HUES48 (cell line): ENCODE data around the gene TMEM204.

ENCODE experiments used
- H3K27ac ChIP-seq: one replicate; pipeline ENCODE4 v1.7.0; 2013; ENCODE audit warnings: low read depth, low read length, inconsistent platforms
- H3K27me3 ChIP-seq: 2 replicates; pipeline ENCODE4 v1.6.1; 2013; ENCODE audit warnings: mild to moderate bottlenecking, low read length; ENCODE audit not compliant: control insufficient read depth, insufficient read depth
- H3K36me3 ChIP-seq: 2 replicates; pipeline ENCODE4 v1.6.1; 2013; ENCODE audit warnings: low read length; ENCODE audit not compliant: control insufficient read depth, insufficient read depth
- H3K4me1 ChIP-seq: 2 replicates; pipeline ENCODE4 v1.6.1; 2013; ENCODE audit warnings: mild to moderate bottlenecking, low read length; ENCODE audit not compliant: control insufficient read depth, insufficient read depth
- H3K4me3 ChIP-seq: 2 replicates; pipeline ENCODE4 v1.5.1; 2013; ENCODE audit warnings: mild to moderate bottlenecking, low read depth, low read length
- H3K9ac ChIP-seq: 2 replicates; pipeline ENCODE4 v1.6.1; 2013; ENCODE audit warnings: mild to moderate bottlenecking, low read depth, low read length, moderate library complexity
- H3K9me3 ChIP-seq: 2 replicates; pipeline ENCODE4 v1.6.1; 2013; ENCODE audit warnings: low read length; ENCODE audit not compliant: control insufficient read depth, insufficient read depth

The TMEM204 gene

GRCh38 chr16:1510272-1510671 lies 23.2 kb upstream of the TMEM204 start:
- no peaks in the 10 kb centered on the region for H3K9me3 ChIP-seq
- no peak overlapping the region for H3K27ac ChIP-seq
- H3K27me3 ChIP-seq: no peaks in the 10 kb centered on the region
- H3K4me3 ChIP-seq: no peak overlapping the region
- H3K9ac ChIP-seq: no peak overlapping the region
- H3K36me3 ChIP-seq: peaks cover 39% of the 10 kb centered on the region
- H3K4me1 ChIP-seq: no peaks in the 10 kb centered on the region

- Histone ChIP-seq H3K27me3 (no peaks in the 10 kb centered on the region), H3K4me3 (no peak overlapping the region), H3K36me3 (peaks cover 35% of the 10 kb centered on the region), H3K9me3 (no peaks in the 10 kb centered on the region), H3K4me1 (no peaks in the 10 kb centered on the region), H3K9ac (no peak overlapping the region), H3K27ac (no peak overlapping the region)
These were observed 22.5 kb upstream of the TMEM204 start for GRCh38 chr16:1510941-1511351.

GRCh38 chr16:1511662-1512569 lies 21.6 kb upstream of the TMEM204 start:
- no peak overlapping the region for H3K27ac ChIP-seq
- H3K36me3 ChIP-seq: peaks cover 31% of the 10 kb centered on the region
- no peaks in the 10 kb centered on the region for H3K27me3 ChIP-seq
- H3K4me3 ChIP-seq: no peak overlapping the region
- H3K9me3 ChIP-seq: no peaks in the 10 kb centered on the region
- no peaks in the 10 kb centered on the region for H3K4me1 ChIP-seq
- no peak overlapping the region for H3K9ac ChIP-seq

- Histone ChIP-seq H3K27ac (no peak overlapping the region), H3K9ac (no peak overlapping the region), H3K4me3 (no peak overlapping the region), H3K9me3 (no peaks in the 10 kb centered on the region), H3K36me3 (peaks cover 24% of the 10 kb centered on the region), H3K4me1 (no peaks in the 10 kb centered on the region), H3K27me3 (no peaks in the 10 kb centered on the region)
These were observed 20.7 kb upstream of the TMEM204 start for GRCh38 chr16:1512774-1513173.

- no peak overlapping the region for H3K9ac ChIP-seq
- H3K4me3 ChIP-seq: no peak overlapping the region
- H3K27me3 ChIP-seq: no peaks in the 10 kb centered on the region
- no peak overlapping the region for H3K27ac ChIP-seq
- no peaks in the 10 kb centered on the region for H3K4me1 ChIP-seq
- H3K36me3 ChIP-seq: peaks cover 11% of the 10 kb centered on the region
- H3K9me3 ChIP-seq: no peaks in the 10 kb centered on the region
These were observed 19.0 kb upstream of the TMEM204 start for GRCh38 chr16:1514507-1514906.

- Histone ChIP-seq H3K9ac (no peak overlapping the region), H3K27me3 (no peaks in the 10 kb centered on the region), H3K27ac (no peak overlapping the region), H3K36me3 (no peaks in the 10 kb centered on the region), H3K4me3 (no peak overlapping the region), H3K4me1 (no peaks in the 10 kb centered on the region), H3K9me3 (no peaks in the 10 kb centered on the region)
These were observed 14.8 kb upstream of the TMEM204 start for GRCh38 chr16:1518626-1519135.

GRCh38 chr16:1519831-1520230 lies 13.6 kb upstream of the TMEM204 start:
- Histone ChIP-seq H3K36me3 (no peaks in the 10 kb centered on the region), H3K9ac (no peak overlapping the region), H3K9me3 (no peaks in the 10 kb centered on the region), H3K27ac (no peak overlapping the region), H3K4me1 (no peaks in the 10 kb centered on the region), H3K27me3 (no peaks in the 10 kb centered on the region), H3K4me3 (no peak overlapping the region)

- Histone ChIP-seq H3K36me3 (no peaks in the 10 kb centered on the region), H3K4me3 (no peak overlapping the region), H3K27me3 (no peaks in the 10 kb centered on the region), H3K9ac (no peak overlapping the region), H3K9me3 (no peaks in the 10 kb centered on the region), H3K4me1 (no peaks in the 10 kb centered on the region), H3K27ac (no peak overlapping the region)
These were observed 13.0 kb upstream of the TMEM204 start for GRCh38 chr16:1520461-1520860.

GRCh38 chr16:1523581-1524245 lies 9.8 kb upstream of the TMEM204 start:
- Histone ChIP-seq H3K4me1 (no peaks in the 10 kb centered on the region), H3K27me3 (no peaks in the 10 kb centered on the region), H3K9me3 (no peaks in the 10 kb centered on the region), H3K4me3 (no peak overlapping the region), H3K27ac (no peak overlapping the region), H3K36me3 (no peaks in the 10 kb centered on the region), H3K9ac (no peak overlapping the region)

GRCh38 chr16:1524366-1524765 lies 9.1 kb upstream of the TMEM204 start:
- H3K36me3 ChIP-seq: no peaks in the 10 kb centered on the region
- no peak overlapping the region for H3K9ac ChIP-seq
- no peaks in the 10 kb centered on the region for H3K27me3 ChIP-seq
- no peak overlapping the region for H3K27ac ChIP-seq
- H3K9me3 ChIP-seq: no peaks in the 10 kb centered on the region
- no peaks in the 10 kb centered on the region for H3K4me1 ChIP-seq
- no peak overlapping the region for H3K4me3 ChIP-seq
